Measurements from ENCODE around the gene SNRNP40. TPM values are rescaled to one million over a fixed set of nuclear protein-coding genes. Genes with fewer than 3 reads are reported as not detected.

Gene SNRNP40
- total and polyA plus RNA-seq, 2 experiments from 2014 or later, result 90.0 to 135 TPM

- no peak for TF ChIP-seq REST (IDR thresholded peaks at IDR 0.05; ENCODE audit: unreplicated experiment)
- no peak for TF ChIP-seq ZNF462 (CRISPR knock-in tag; IDR thresholded peaks at IDR 0.05)
- TF ChIP-seq EZH2phosphoT487 (IDR thresholded peaks at IDR 0.05; ENCODE audit: unreplicated experiment), result no peak
- TF ChIP-seq EZH2 (IDR thresholded peaks at IDR 0.05; ENCODE audit: low read depth, unreplicated experiment), result no peak
- no peak for TF ChIP-seq ETS1 (IDR thresholded peaks at IDR 0.05)
- TF ChIP-seq STAT1 (IDR thresholded peaks at IDR 0.05; ENCODE audit: unreplicated experiment), result no peak
- TF ChIP-seq ZNF331 (CRISPR knock-in tag; IDR thresholded peaks at IDR 0.05; ENCODE audit: low read depth), result no peak
- no peak for TF ChIP-seq POLR2AphosphoS5 (IDR thresholded peaks at IDR 0.05; ENCODE audit: low read depth)
- TF ChIP-seq CTCF (conservative IDR thresholded peaks at IDR 0.05; ENCODE audit: low read depth in 2 of 2), result no peak
- TF ChIP-seq ZNF114 (CRISPR knock-in tag; IDR thresholded peaks at IDR 0.05), result no peak
- TF ChIP-seq JUNB (IDR thresholded peaks at IDR 0.05; ENCODE audit: unreplicated experiment), result no peak
- no peak for TF ChIP-seq CREB1 (CRISPR knock-in tag; IDR thresholded peaks at IDR 0.05; ENCODE audit: low read depth)
- no peak for TF ChIP-seq NANOG (IDR thresholded peaks at IDR 0.05; ENCODE audit: borderline replicate concordance)
- Histone ChIP-seq H3K36me3 (ENCODE audit: insufficient read depth) (peaks cover 70% of the 10 kb centered on the region), H3K27ac (ENCODE audit: low read depth) (no peak overlapping the region; the same call in 1 of the 2 replicates), H4K20me1 (replicated peaks; ENCODE audit: insufficient read depth) (peaks cover 17% of the 10 kb centered on the region), H3K27me3 (ENCODE audit: insufficient read depth) (no peaks in the 10 kb centered on the region), H3F3A (replicated peaks; ENCODE audit: low read depth) (peaks cover 4% of the 10 kb centered on the region; the same call in 1 of the 2 replicates), H3K4me1 (ENCODE audit: insufficient read depth) (no peaks in the 10 kb centered on the region), H3K79me2 (replicated peaks; ENCODE audit: insufficient read depth) (no peaks in the 10 kb centered on the region), H3K9me2 (ENCODE audit: insufficient read depth) (no peaks in the 10 kb centered on the region), H3K4me3 (no peak overlapping the region), H3K4me2 (no peak overlapping the region), H2AFZ (no peak overlapping the region)
- DNase-seq (ENCODE audit: low spot score) (no peak), ATAC-seq (no peak)
- peaks cover 3% of the 10 kb centered on the region for H3K27me3 Mint-ChIP-seq (ENCODE audit: insufficient read depth, low read depth, poor library complexity)
- H3K4me3 Mint-ChIP-seq, result no peak overlapping the region
- no peaks in the 10 kb centered on the region for H3K9me3 Mint-ChIP-seq
- no peak overlapping the region for H3K27ac Mint-ChIP-seq
- H3K36me3 Mint-ChIP-seq (ENCODE audit: low read depth), result peaks cover 91% of the 10 kb centered on the region
- no peaks in the 10 kb centered on the region for H3K4me1 Mint-ChIP-seq
Measured at GRCh38 chr1:31263408-31263807, 33.2 kb downstream of the SNRNP40 start.
